T-helper 9 cell (primary cell): ENCODE data around the gene SKOR1.
A peak's percentile ranks its signal among the peaks of the same experiment; 100 is the strongest.

Experiments used
- DNase-seq: peaks from one replicate; pipeline ENCODE4 v3.0.0-alpha.2; 2020

Gene SKOR1

GRCh38 chr15:67832897-67833709, 7.8 kb downstream of the SKOR1 start:
- no peak for DNase-seq

DNA sequence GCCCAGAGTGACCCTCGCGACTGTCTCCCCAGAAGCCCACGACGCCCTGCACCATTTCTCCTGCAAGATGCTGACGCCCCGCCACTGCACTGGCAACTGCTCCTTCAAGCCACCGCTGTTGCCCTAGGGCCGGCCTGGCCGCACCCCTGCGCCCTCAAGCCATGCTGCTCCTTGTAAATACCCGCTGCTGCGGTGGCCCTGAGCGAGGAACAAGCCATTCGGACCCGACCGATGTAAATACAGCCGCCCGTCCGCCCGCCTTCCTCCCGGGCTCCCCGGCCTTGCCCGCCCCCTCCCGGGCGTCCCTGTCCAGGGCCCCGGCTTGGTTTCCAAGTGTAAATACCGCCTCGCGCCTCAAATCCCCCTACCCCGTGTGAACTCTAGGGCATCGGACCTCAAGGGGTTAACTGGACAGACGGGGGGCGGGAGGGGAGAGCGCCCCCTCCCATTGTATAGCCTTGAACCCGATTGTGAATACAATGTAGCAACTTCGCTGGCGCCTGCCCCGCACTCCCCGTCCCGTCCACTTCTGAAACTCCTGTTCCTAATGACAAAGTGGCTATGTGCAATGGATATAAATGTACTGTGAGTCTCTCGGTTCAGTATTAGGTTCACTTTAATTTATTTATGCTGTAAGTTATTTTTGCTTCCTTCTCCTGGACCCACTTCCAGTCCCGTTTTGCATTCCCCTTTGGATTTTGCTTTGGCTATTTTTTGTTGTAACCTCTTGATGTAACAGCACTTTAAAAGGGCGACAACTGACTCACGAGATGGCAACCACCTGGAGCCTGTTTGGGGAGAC, 8.6 kb downstream of the SKOR1 start:
- DNase-seq = no peak

GRCh38 chr15:67834581-67835296, 9.4 kb downstream of the SKOR1 start:
- DNase-seq = no peak

- no peak for DNase-seq
Measured at GRCh38 chr15:67835297-67836133, 10.2 kb downstream of the SKOR1 start.

GRCh38 chr15:67836134-67836455, 10.8 kb downstream of the SKOR1 start:
- DNase-seq = no peak

DNA sequence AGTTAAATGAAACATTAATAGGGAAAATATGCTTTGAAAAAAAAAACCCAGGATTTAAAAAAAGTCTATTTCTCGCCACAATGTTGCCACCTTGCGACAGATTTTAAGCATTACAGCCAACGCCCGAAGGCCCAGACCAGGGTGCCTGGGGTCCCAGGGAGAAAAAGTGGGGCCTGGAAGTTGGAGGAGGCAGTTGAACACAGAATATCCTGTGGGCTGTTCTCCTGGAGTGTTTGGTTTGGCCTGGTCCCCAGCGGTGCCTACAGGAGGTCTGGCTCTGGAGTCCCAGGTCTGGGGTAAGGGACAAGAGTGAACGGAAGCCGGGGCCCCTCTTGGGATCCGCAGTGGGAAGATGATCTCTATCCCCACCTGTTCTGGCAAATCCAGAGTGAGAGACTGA, 11.2 kb downstream of the SKOR1 start:
- no peak for DNase-seq

GRCh38 chr15:67836955-67837354, 11.6 kb downstream of the SKOR1 start:
- DNase-seq = no peak

- no peak for DNase-seq
Measured at GRCh38 chr15:67838789-67839332, 13.6 kb downstream of the SKOR1 start.

DNA sequence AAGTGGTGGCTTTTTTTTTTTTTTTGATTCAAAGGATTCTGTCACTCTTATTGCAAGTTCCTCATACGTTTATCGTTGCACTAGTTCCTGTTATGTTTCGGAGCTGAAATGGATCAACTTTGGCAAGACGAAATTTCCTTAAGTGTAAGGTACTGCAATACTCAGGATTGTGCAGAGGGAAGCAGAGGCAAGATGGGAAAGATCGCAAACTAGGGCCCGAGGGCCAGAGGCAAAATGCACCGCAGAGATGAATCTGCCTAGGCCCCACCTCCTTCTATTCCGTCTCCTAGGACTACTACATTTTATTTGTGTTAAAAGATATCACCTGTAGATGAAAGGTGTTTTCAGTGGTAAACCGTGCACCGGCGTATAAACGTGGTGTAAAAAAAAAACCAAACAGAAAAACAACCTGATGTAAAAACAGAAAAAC, 14.2 kb downstream of the SKOR1 start:
- no peak for DNase-seq

DNA sequence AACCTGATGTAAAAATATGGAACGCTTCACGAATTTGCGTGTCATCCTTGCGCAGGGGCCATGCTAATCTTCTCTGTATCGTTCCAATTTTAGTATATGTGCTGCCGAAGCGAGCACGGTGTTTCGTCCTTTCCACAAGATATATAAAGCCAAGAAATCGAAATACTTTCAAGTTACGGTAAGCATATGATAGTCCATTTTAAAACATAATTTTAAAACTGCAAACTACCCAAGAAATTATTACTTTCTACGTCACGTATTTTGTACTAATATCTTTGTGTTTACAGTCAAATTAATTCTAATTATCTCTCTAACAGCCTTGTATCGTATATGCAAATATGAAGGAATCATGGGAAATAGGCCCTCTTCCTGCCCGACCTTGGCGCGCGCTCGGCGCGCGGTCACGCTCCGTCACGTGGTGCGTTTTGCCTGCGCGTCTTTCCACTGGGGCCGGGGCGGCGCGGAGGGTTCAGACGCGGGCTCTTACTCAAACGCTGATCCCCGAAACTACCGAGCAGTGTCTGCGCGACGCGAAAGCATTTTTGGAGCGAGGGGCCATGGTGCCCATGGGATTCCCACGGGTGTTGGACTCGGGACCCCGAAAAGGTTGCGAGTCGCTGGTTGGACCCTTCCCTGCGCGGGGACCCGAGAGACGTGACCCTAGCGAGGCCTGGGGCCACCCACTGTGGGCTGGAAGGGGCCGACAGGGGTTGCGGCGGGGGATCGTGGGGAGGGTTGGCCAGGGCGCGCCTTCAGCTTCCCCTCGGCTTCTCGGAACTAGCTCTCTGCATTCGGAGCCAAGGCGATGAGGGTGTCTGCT, 14.8 kb downstream of the SKOR1 start, which contains the start of gene RNU6-1:
Gene RNU6-1, minus strand, starts transcription at position 117 of the 820 bp plus-strand sequence.
- DNase-seq = peak; percentile 91

GRCh38 chr15:67840749-67841512, 15.6 kb downstream of the SKOR1 start:
- no peak for DNase-seq

DNA sequence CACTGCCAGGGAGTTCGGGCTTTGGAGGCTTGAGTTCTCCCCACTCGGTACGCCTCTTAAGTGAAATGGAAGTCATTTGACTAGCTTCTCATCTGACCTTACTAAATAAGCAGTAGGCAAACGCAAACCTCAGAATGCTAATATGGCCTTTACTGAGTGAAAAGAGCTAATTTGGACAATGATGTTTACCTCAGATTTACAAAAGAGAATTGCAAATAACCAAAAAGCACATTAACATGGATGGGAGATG, 16.1 kb downstream of the SKOR1 start:
- DNase-seq = no peak

- no peak for DNase-seq
Measured at GRCh38 chr15:67843092-67843501, 17.8 kb downstream of the SKOR1 start.

DNA sequence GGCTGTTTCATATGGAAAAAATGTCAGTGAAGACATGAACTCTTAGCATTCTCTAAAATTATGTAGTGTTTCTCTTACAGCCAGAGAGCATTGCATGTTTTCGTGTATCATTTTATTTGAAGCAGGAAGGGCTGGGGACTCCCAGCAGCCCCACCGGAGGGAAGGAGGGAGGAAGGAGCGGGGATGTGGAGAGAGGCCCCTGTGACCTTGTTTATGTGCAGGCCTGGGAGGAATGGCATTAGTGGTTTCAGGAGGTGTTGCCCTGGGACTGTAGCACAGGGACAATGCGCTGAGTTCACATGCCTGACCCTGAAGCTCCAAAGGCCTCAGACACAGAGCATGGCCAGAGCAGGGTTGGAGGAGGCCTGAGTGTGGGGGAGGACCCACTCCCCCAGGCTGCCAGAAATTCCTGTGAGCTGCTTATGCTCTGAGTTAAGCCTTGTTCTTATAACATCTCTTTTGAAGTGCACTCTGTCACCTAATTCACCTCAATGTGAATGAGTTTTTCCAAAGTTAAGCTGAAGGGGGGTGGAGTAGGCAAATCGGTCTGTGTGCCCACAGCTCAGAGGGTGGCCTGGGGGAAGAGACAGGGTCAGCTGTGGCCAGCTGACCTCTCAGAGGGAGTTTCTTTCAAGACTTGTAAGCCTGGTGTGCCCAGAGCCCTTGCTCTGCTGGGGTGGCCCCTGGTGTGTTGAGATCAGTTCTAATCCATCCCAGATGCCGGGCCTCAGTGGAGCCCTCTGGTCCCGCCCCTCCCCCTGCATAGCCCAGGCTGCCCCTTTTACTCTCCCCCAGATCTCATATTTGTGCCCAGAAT, 18.5 kb downstream of the SKOR1 start:
- DNase-seq = no peak

- DNase-seq = no peak
Measured at GRCh38 chr15:67845974-67846373, 20.7 kb downstream of the SKOR1 start.

DNA sequence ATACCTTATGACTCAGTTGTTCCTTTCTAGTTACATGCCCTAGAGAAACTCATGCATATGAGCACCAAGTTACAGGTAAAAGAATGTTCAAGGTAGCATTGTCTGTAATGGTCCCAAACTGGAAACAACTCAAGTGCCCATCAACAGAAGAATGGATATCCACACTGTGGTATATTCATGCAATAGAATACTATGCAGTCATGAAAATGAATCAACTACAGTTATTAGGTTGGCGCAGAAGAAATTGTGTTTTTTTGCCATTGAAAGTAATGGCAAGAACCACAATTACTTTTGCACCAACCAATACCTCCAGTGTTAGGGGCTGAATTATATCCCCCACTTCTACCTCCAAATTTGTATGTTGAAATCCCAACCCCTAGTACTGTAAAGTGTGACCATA, 24.2 kb downstream of the SKOR1 start:
- no peak for DNase-seq

GRCh38 chr15:67850336-67850735, 25.0 kb downstream of the SKOR1 start:
- DNase-seq = no peak

- DNase-seq = no peak
Measured at GRCh38 chr15:67850994-67851571, 25.8 kb downstream of the SKOR1 start.

DNA sequence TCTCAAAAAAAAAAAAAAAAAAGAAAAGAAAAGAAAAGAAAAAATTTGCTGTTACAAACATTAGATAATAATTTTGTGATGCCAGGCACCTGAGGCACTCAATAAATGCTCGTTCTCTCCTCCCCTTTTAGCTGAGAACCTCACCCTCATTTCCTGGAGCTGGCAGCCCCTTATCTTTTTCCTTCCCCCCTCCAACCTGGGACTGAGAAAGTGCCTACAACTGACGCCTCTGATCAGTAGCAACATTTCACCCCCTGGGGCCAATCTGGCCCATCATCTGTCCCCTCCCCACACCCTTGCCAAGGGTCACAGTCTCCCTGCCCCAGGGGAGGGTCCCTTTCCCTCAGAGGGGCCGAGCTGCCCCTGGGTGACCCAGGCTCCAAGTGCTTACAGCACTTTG, 27.1 kb downstream of the SKOR1 start:
- DNase-seq = no peak

- DNase-seq = no peak
Measured at GRCh38 chr15:67853454-67853853, 28.1 kb downstream of the SKOR1 start.
